CD4-positive, alpha-beta T cell (primary cell): ENCODE results near the gene STIM1. TPM values are rescaled to one million over a fixed set of nuclear protein-coding genes. Genes with fewer than 3 reads are reported as not detected.

ENCODE experiments used
- ATAC-seq: fragments of 200-7000 bp; cut with Tn5 transposase; one replicate; pipeline ENCODE4 v1.10.0; 2022; ENCODE audit warnings: mild to moderate bottlenecking; ENCODE audit not compliant: poor library complexity
- CTCF ChIA-PET: fragments of 350-600 bp; sonication (Branson Sonifier 250); formaldehyde crosslinking; loops from one replicate; lab custom pipeline; 2021; ENCODE audit warnings: antibody characterized with exemption, inconsistent platforms; lab: Charles Lee
- POLR2A ChIA-PET: fragments of 350-600 bp; sonication (Branson Sonifier 250); formaldehyde crosslinking; loops from one replicate; lab custom pipeline; 2021; ENCODE audit warnings: antibody characterized with exemption, inconsistent platforms; lab: Charles Lee
- DNase-seq, 14 experiments: peaks; one replicate each; pipeline ENCODE4 v3.0.0-alpha.2; 2013 to 2020; ENCODE audit warnings: mixed read lengths in 2 of 14
- H3K27ac ChIP-seq, 2 donors: one replicate each; pipeline versions ENCODE4 v1.5.1 to v1.7.0; 2013; ENCODE audit warnings: low read length in 2 of 2, low read depth in 1 of 2, mild to moderate bottlenecking in 1 of 2
- H3K27me3 ChIP-seq, 2 experiments: 1 replicate in 1 of 2; 2 replicates in 1 of 2; pipeline versions ENCODE4 v1.6.1 to v1.7.0; 2013; ENCODE audit warnings: low read length in 2 of 2, control low read depth in 1 of 2, mild to moderate bottlenecking in 1 of 2, moderate library complexity in 1 of 2; ENCODE audit not compliant: insufficient read depth in 2 of 2, control insufficient read depth in 1 of 2
- H3K36me3 ChIP-seq: one replicate; pipeline ENCODE4 v1.6.1; 2013; ENCODE audit warnings: low read length, control low read depth; ENCODE audit not compliant: insufficient read depth
- H3K4me1 ChIP-seq: one replicate; pipeline ENCODE4 v1.6.1; 2013; ENCODE audit warnings: low read length, control low read depth; ENCODE audit not compliant: insufficient read depth
- H3K4me3 ChIP-seq: one replicate; pipeline ENCODE4 v1.5.1; 2013; ENCODE audit warnings: mild to moderate bottlenecking, low read length, moderate library complexity
- H3K9me3 ChIP-seq, 2 experiments: 1 replicate in 1 of 2; 2 replicates in 1 of 2; pipeline versions ENCODE4 v1.6.1 to v1.7.0; 2013; ENCODE audit warnings: low read length in 2 of 2, mild to moderate bottlenecking in 2 of 2, control low read depth in 1 of 2, moderate library complexity in 1 of 2; ENCODE audit not compliant: control insufficient read depth in 1 of 2, insufficient read depth in 1 of 2
- H3K27ac Mint-ChIP-seq: one replicate; pipeline ENCODE4 v1.8.0; 2020; ENCODE audit warnings: mixed read lengths
- H3K27me3 Mint-ChIP-seq: one replicate; pipeline ENCODE4 v1.8.0; 2021; ENCODE audit warnings: mixed read lengths
- H3K36me3 Mint-ChIP-seq: one replicate; pipeline ENCODE4 v1.8.0; 2021; ENCODE audit warnings: low read depth, mixed read lengths
- H3K4me1 Mint-ChIP-seq: one replicate; pipeline ENCODE4 v1.8.0; 2021; ENCODE audit warnings: low read depth, mixed read lengths
- H3K4me3 Mint-ChIP-seq: one replicate; pipeline ENCODE4 v1.8.0; 2020; ENCODE audit warnings: mild to moderate bottlenecking, mixed read lengths
- H3K9me3 Mint-ChIP-seq: one replicate; pipeline ENCODE4 v1.8.0; 2020; ENCODE audit warnings: mixed read lengths
- intact Hi-C, 2 experiments: fragments of 100-400 bp; cut with DNase I in 1 of 2; cut with micrococcal nuclease in 1 of 2; formaldehyde crosslinking; loops; one replicate each; pipeline versions ENCODE4 v1.15.1 to v1.9.0; 2023 to 2025; cut with DNase I, micrococcal nuclease
- total RNA-seq, 174 experiments: library from RNA in 2 of 174; stranded (reverse) in 2 of 174; gene quantifications; one replicate each; pipeline ENCODE4 v1.2.3 and lab custom pipeline; 2021 to 2026
- TF ChIP-seq, protein P1 (sequence below): fragments of 200-600 bp; IDR thresholded peaks from one replicate; pipeline ENCODE4 v1.8.0; 2022; ENCODE audit warnings: antibody characterized with exemption, mild to moderate bottlenecking

The STIM1 gene
- total RNA-seq, 2 experiments from 2014 or later = 89.0 to 94.9 TPM

DNA sequence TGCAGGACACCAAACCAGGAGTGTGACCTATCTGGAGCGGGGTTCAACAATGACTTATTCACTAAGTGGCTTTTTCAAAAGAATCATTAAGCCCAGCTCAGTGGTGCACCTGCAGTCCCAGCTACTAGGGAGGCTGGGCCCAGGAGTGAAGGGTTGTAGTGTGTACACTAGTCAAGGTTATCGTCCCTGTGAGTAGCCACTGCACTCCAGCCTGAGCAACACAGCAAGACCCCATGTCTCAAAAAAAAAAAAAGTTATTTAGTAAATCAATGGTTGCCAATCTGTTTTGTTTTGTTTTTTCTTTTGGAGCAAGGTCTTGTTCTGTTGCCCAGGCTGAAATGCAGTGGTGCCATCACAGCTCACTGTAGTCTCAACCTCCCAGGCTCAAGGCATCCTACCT is 22.6 kb upstream of the STIM1 start:
- H3K4me3 ChIP-seq = no peak overlapping the region
- intact Hi-C loops = no loop called here
- peak overlapping the region; percentile 38 for H3K4me3 Mint-ChIP-seq

GRCh38 chr11:3833449-3833848 is 22.0 kb upstream of the STIM1 start:
- H3K4me1 ChIP-seq = peaks cover 87% of the 10 kb centered on the region

More for the DNA sequence above, 22.6 kb upstream of the STIM1 start:
- ChIA-PET CTCF (interaction anchor here (0.7 to 2.9 kb wide), 5 partner anchors 9 to 240 kb away, joined by 3 to 9 read pairs (median 4); partner anchors contain the start of gene STIM1), POLR2A (interaction anchor here (1.1 to 15.1 kb wide), 3 partner anchors 8 to 119 kb away, joined by 3 to 577 read pairs (median 24); partner anchors contain the start of genes RHOG and STIM1)
- peaks cover 75% of the 10 kb centered on the region for H3K36me3 Mint-ChIP-seq
- Histone ChIP-seq H3K9me3 (no peaks in the 10 kb centered on the region), H3K4me1 (peaks cover 84% of the 10 kb centered on the region), H3K36me3 (peaks cover 63% of the 10 kb centered on the region), H3K27me3 (no peaks in the 10 kb centered on the region), H3K27ac (peak overlapping the region; percentile 23 to 33)
- TF ChIP-seq, protein P1, sequence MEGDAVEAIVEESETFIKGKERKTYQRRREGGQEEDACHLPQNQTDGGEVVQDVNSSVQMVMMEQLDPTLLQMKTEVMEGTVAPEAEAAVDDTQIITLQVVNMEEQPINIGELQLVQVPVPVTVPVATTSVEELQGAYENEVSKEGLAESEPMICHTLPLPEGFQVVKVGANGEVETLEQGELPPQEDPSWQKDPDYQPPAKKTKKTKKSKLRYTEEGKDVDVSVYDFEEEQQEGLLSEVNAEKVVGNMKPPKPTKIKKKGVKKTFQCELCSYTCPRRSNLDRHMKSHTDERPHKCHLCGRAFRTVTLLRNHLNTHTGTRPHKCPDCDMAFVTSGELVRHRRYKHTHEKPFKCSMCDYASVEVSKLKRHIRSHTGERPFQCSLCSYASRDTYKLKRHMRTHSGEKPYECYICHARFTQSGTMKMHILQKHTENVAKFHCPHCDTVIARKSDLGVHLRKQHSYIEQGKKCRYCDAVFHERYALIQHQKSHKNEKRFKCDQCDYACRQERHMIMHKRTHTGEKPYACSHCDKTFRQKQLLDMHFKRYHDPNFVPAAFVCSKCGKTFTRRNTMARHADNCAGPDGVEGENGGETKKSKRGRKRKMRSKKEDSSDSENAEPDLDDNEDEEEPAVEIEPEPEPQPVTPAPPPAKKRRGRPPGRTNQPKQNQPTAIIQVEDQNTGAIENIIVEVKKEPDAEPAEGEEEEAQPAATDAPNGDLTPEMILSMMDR = no peak
- DNase-seq (no peak), ATAC-seq (no peak)
- H3K27ac Mint-ChIP-seq = peak overlapping the region; percentile 95
- H3K9me3 Mint-ChIP-seq = no peaks in the 10 kb centered on the region
- no peaks in the 10 kb centered on the region for H3K27me3 Mint-ChIP-seq
- peaks cover 73% of the 10 kb centered on the region for H3K4me1 Mint-ChIP-seq

GRCh38 chr11:3834349-3834663 is 21.2 kb upstream of the STIM1 start:
- DNase-seq (no peak), ATAC-seq (no peak)
- H3K4me1 Mint-ChIP-seq = peaks cover 83% of the 10 kb centered on the region
- TF ChIP-seq, protein P1 = no peak
- H3K27ac Mint-ChIP-seq = peak overlapping the region; percentile 95
- H3K9me3 Mint-ChIP-seq = no peaks in the 10 kb centered on the region
- Histone ChIP-seq H3K27me3 (no peaks in the 10 kb centered on the region), H3K4me3 (peak overlapping the region; percentile 15), H3K4me1 (peaks cover 92% of the 10 kb centered on the region), H3K27ac (peak overlapping the region; percentile 8 to 47), H3K9me3 (no peaks in the 10 kb centered on the region), H3K36me3 (peaks cover 52% of the 10 kb centered on the region)
- ChIA-PET CTCF (interaction anchor here (2.9 kb wide), 1 partner anchor 14 kb away, joined by 7 read pairs; no protein-coding TSS in a partner anchor), POLR2A (interaction anchor here (0.8 to 15.1 kb wide), 3 partner anchors 17 to 26 kb away, joined by 3 to 577 read pairs (median 3); partner anchors contain the start of genes PGAP2 and STIM1)
- peaks cover 74% of the 10 kb centered on the region for H3K36me3 Mint-ChIP-seq
- intact Hi-C loops = no loop called here
- H3K4me3 Mint-ChIP-seq = peak overlapping the region; percentile 77
- no peaks in the 10 kb centered on the region for H3K27me3 Mint-ChIP-seq

More at GRCh38 chr11:3833449-3833848, 22.0 kb upstream of the STIM1 start:
- Histone ChIP-seq H3K4me3 (no peak overlapping the region), H3K36me3 (peaks cover 58% of the 10 kb centered on the region), H3K27ac (peak overlapping the region; percentile 31 to 33), H3K9me3 (no peaks in the 10 kb centered on the region), H3K27me3 (no peaks in the 10 kb centered on the region)
- Mint-ChIP-seq H3K27ac (peak overlapping the region; percentile 95), H3K27me3 (no peaks in the 10 kb centered on the region), H3K9me3 (no peaks in the 10 kb centered on the region), H3K4me3 (peak overlapping the region; percentile 77), H3K36me3 (peaks cover 74% of the 10 kb centered on the region), H3K4me1 (peaks cover 75% of the 10 kb centered on the region)
- POLR2A ChIA-PET = interaction anchor here (0.8 to 15.1 kb wide), 5 partner anchors 8 to 118 kb away, joined by 3 to 577 read pairs (median 4); partner anchors contain the start of genes PGAP2, RHOG and STIM1
- ATAC-seq = no peak
- CTCF ChIA-PET = interaction anchor here (1.0 to 2.9 kb wide), 4 partner anchors 8 to 239 kb away, joined by 3 to 9 read pairs (median 6); partner anchors contain the start of gene STIM1
- TF ChIP-seq, protein P1 = no peak
- intact Hi-C loops = no loop called here
- DNase-seq = no peak
